Head of caudate nucleus (tissue), 42 donors: ENCODE results near the gene SMIM11.
"Not testable (repeated sequence)": the region's sequence is repeated elsewhere in the genome, so short reads cannot be mapped to it uniquely, and the experiment has no call there.

Source experiments
- DNase-seq, 42 donors: peaks; one replicate each; pipeline versions ENCODE4 v3.0.0 to v3.0.0-alpha.2; 2020 to 2021; ENCODE audit warnings: mixed read lengths in 7 of 42
- intact Hi-C: fragments of 100-400 bp; cut with DNase I; formaldehyde crosslinking; loops from one replicate; pipeline ENCODE4 v1.15.0; 2022

Gene SMIM11

GRCh38 chr21:34374940-34375618 lies at the start of gene SMIM11:
TSS of gene SMIM11 (plus strand) at chr21:34375507. CDS start at chr21:34379505, 3,998 bp downstream.
- DNase-seq, intact Hi-C loops: not testable (repeated sequence)

GRCh38 chr21:34330055-34330454 lies 45.3 kb upstream of the SMIM11 start:
- no peak for DNase-seq
- intact Hi-C loops, result no loop called here

GRCh38 chr21:34331726-34332125 lies 43.6 kb upstream of the SMIM11 start:
- DNase-seq, result no peak
- intact Hi-C loops, result no loop called here

GRCh38 chr21:34332347-34332746 lies 43.0 kb upstream of the SMIM11 start:
- DNase-seq, result no peak
- intact Hi-C loops, result no loop called here

GRCh38 chr21:34333121-34333739 lies 42.1 kb upstream of the SMIM11 start:
- DNase-seq, result peak in 2 of 42 donors; percentile 28 to 32

GRCh38 chr21:34335316-34335715 lies 40.0 kb upstream of the SMIM11 start:
- intact Hi-C loops, result no loop called here
- DNase-seq, result peak in 2 of 42 donors; percentile 20 to 23

More at GRCh38 chr21:34333121-34333739, 42.1 kb upstream of the SMIM11 start:
- intact Hi-C loops, result no loop called here

- DNase-seq, result no peak
- intact Hi-C loops, result no loop called here
Measured at GRCh38 chr21:34336245-34336644, 39.1 kb upstream of the SMIM11 start.

GRCh38 chr21:34336756-34337391 lies 38.4 kb upstream of the SMIM11 start:
- no peak for DNase-seq
- intact Hi-C loops, result no loop called here

- DNase-seq, result no peak
Measured at GRCh38 chr21:34337741-34338140, 37.6 kb upstream of the SMIM11 start.

GRCh38 chr21:34338226-34338625 lies 37.1 kb upstream of the SMIM11 start:
- intact Hi-C loops, result no loop called here

More at GRCh38 chr21:34337741-34338140, 37.6 kb upstream of the SMIM11 start:
- intact Hi-C loops, result no loop called here

GRCh38 chr21:34340061-34340460 lies 35.2 kb upstream of the SMIM11 start:
- intact Hi-C loops, result no loop called here

More at GRCh38 chr21:34338226-34338625, 37.1 kb upstream of the SMIM11 start:
- no peak for DNase-seq

GRCh38 chr21:34342476-34342875 lies 32.8 kb upstream of the SMIM11 start:
- intact Hi-C loops, result no loop called here
- DNase-seq, result no peak

More at GRCh38 chr21:34340061-34340460, 35.2 kb upstream of the SMIM11 start:
- DNase-seq, result no peak

GRCh38 chr21:34343347-34343746 lies 32.0 kb upstream of the SMIM11 start:
- no peak for DNase-seq
- intact Hi-C loops, result no loop called here

GRCh38 chr21:34343838-34344381 lies 31.4 kb upstream of the SMIM11 start:
- peak; percentile 25 to 84 (median 64) for DNase-seq
- intact Hi-C loops, result no loop called here

GRCh38 chr21:34344584-34344983 lies 30.7 kb upstream of the SMIM11 start:
- intact Hi-C loops, result no loop called here
- DNase-seq, result no peak

GRCh38 chr21:34345091-34345871 lies 30.0 kb upstream of the SMIM11 start:
- DNase-seq, result no peak
- intact Hi-C loops, result loop anchor here (5.0 kb wide), 2 partner anchors 273 to 423 kb away; partner anchors contain the start of genes MRPS6 and SLC5A3

- intact Hi-C loops, result loop anchor here (5.0 kb wide), 2 partner anchors 274 to 424 kb away; partner anchors contain the start of genes MRPS6 and SLC5A3
- DNase-seq, result no peak
Measured at GRCh38 chr21:34345892-34346291, 29.4 kb upstream of the SMIM11 start.

GRCh38 chr21:34348890-34349519 lies 26.3 kb upstream of the SMIM11 start:
- DNase-seq, result no peak

More at GRCh38 chr21:34348890-34349519, 26.3 kb upstream of the SMIM11 start:
- intact Hi-C loops, result loop anchor here (5.0 kb wide), 2 partner anchors 277 to 427 kb away; partner anchors contain the start of genes MRPS6 and SLC5A3
